HEK293 (cell line): ENCODE results near the gene NFAT5.

ENCODE experiments used
- CTCF ChIA-PET: fragments of 350-600 bp; formaldehyde crosslinking; extraction: SDS; loops from one replicate; lab custom pipeline; 2021; ENCODE audit warnings: antibody characterized with exemption; lab: Yijun Ruan, JAX
- POLR2A ChIA-PET: fragments of 300-600 bp; formaldehyde crosslinking; extraction: SDS; loops from one replicate; lab custom pipeline; 2020; ENCODE audit warnings: antibody characterized with exemption, inconsistent platforms; lab: Yijun Ruan, JAX
- H3K27ac ChIP-seq: fragments of 200-500 bp; sonication (Bioruptor generic); 2 replicates; pipeline ENCODE4 v1.5.1; 2014; ENCODE audit warnings: low read depth, low read length, control low read depth, inconsistent platforms; ENCODE audit errors: extremely low read depth
- H3K36me3 ChIP-seq, 2 experiments: fragments of 200-500 bp in 1 of 2; sonication (Bioruptor generic) in 1 of 2; 1 replicate in 1 of 2; 2 replicates in 1 of 2; pipeline ENCODE4 v1.5.1; 2014 to 2017; ENCODE audit warnings: inconsistent platforms in 2 of 2, low read length in 2 of 2; ENCODE audit not compliant: control insufficient read depth in 2 of 2, insufficient read depth in 1 of 2
- H3K4me1 ChIP-seq: fragments of 200-500 bp; sonication (Bioruptor generic); 2 replicates; pipeline ENCODE4 v1.5.1; 2014; ENCODE audit warnings: mild to moderate bottlenecking, low read length, inconsistent platforms; ENCODE audit not compliant: control insufficient read depth, insufficient read depth
- H3K4me3 ChIP-seq: 2 replicates; pipeline ENCODE4 v1.5.1; 2011; ENCODE audit warnings: low read depth, mild to moderate bottlenecking, control low read depth, low read length, moderate library complexity
- H3K9me3 ChIP-seq: fragments of 200-500 bp; sonication (Bioruptor generic); 2 replicates; pipeline ENCODE4 v1.5.1; 2014; ENCODE audit warnings: low read depth, low read length, inconsistent platforms; ENCODE audit not compliant: control insufficient read depth, insufficient read depth
- BCL11A ChIP-seq: fragments of 450-650 bp; formaldehyde crosslinking; IDR thresholded peaks from 2 replicates; pipeline ENCODE4 v1.5.1; 2016; ENCODE audit warnings: low read depth, missing biosample characterization, missing genetic modification characterization
- GFI1B ChIP-seq: fragments of 450-650 bp; formaldehyde crosslinking; IDR thresholded peaks from 2 replicates; pipeline ENCODE4 v1.5.1; 2016; ENCODE audit warnings: missing biosample characterization, missing genetic modification characterization
- HOXC10 ChIP-seq: sonication (generic); formaldehyde crosslinking; IDR thresholded peaks from 2 replicates; pipeline ENCODE4 v1.8.1; 2023; ENCODE audit warnings: mild to moderate bottlenecking, missing genetic modification reagents
- HOXD13 ChIP-seq: sonication (generic); formaldehyde crosslinking; IDR thresholded peaks from 2 replicates; pipeline ENCODE4 v1.8.0; 2022; ENCODE audit warnings: missing genetic modification reagents, borderline replicate concordance
- OSR2 ChIP-seq: fragments of 450-650 bp; formaldehyde crosslinking; IDR thresholded peaks from 2 replicates; pipeline ENCODE4 v1.5.1; 2016; ENCODE audit warnings: missing biosample characterization, missing genetic modification characterization
- SETDB1 ChIP-seq: IDR thresholded peaks from one replicate; pipeline ENCODE4 v1.6.1; 2017; ENCODE audit warnings: mild to moderate bottlenecking, low read length, moderate library complexity, mixed read lengths; ENCODE audit not compliant: insufficient read length
- TCF7L2 ChIP-seq: IDR thresholded peaks from 2 replicates; pipeline ENCODE4 v1.6.1; 2011; ENCODE audit warnings: low read depth, mild to moderate bottlenecking, inconsistent platforms, low read length, moderate library complexity, borderline replicate concordance
- ZNF114 ChIP-seq: fragments of 450-650 bp; formaldehyde crosslinking; IDR thresholded peaks from 2 replicates; pipeline ENCODE4 v1.5.0; 2017; ENCODE audit warnings: missing biosample characterization, missing genetic modification characterization
- ZNF157 ChIP-seq: fragments of 450-650 bp; formaldehyde crosslinking; IDR thresholded peaks from 2 replicates; pipeline ENCODE4 v1.5.1; 2016; ENCODE audit warnings: missing biosample characterization, missing genetic modification characterization
- ZNF184 ChIP-seq: fragments of 450-650 bp; IDR thresholded peaks from 2 replicates; pipeline ENCODE4 v1.5.1; 2018; ENCODE audit warnings: missing biosample characterization, mild to moderate bottlenecking, missing genetic modification characterization
- ZNF223 ChIP-seq: fragments of 450-650 bp; formaldehyde crosslinking; IDR thresholded peaks from 2 replicates; pipeline ENCODE4 v1.5.1; 2016; ENCODE audit warnings: missing biosample characterization, missing genetic modification characterization
- ZNF239 ChIP-seq: fragments of 450-650 bp; formaldehyde crosslinking; IDR thresholded peaks from 2 replicates; pipeline ENCODE4 v1.5.1; 2016; ENCODE audit warnings: missing biosample characterization, missing genetic modification characterization
- ZNF324 ChIP-seq: fragments of 450-650 bp; formaldehyde crosslinking; IDR thresholded peaks from 2 replicates; pipeline ENCODE4 v1.5.1; 2016; ENCODE audit warnings: missing biosample characterization, missing genetic modification characterization
- ZNF335 ChIP-seq: fragments of 450-650 bp; formaldehyde crosslinking; conservative IDR thresholded peaks from 2 replicates; pipeline ENCODE4 v1.5.1; 2016; ENCODE audit warnings: missing biosample characterization, missing genetic modification characterization
- ZNF354C ChIP-seq: fragments of 450-650 bp; formaldehyde crosslinking; IDR thresholded peaks from 2 replicates; pipeline ENCODE4 v1.5.1; 2016; ENCODE audit warnings: missing biosample characterization, missing genetic modification characterization, low read depth, borderline replicate concordance
- ZNF513 ChIP-seq: fragments of 450-650 bp; IDR thresholded peaks from 2 replicates; pipeline ENCODE4 v1.5.1; 2018; ENCODE audit warnings: missing biosample characterization, missing genetic modification characterization
- ZNF768 ChIP-seq: fragments of 450-650 bp; formaldehyde crosslinking; IDR thresholded peaks from 2 replicates; pipeline ENCODE4 v1.5.1; 2018; ENCODE audit warnings: missing biosample characterization, mild to moderate bottlenecking, missing genetic modification characterization
- ZNF776 ChIP-seq: fragments of 450-650 bp; formaldehyde crosslinking; IDR thresholded peaks from 2 replicates; pipeline ENCODE4 v1.5.0; 2017; ENCODE audit warnings: missing biosample characterization, missing genetic modification characterization, borderline replicate concordance
- TF ChIP-seq, protein P1 (sequence below): fragments of 450-650 bp; formaldehyde crosslinking; IDR thresholded peaks from 2 replicates; pipeline ENCODE4 v1.5.1; 2017; ENCODE audit warnings: missing biosample characterization, missing genetic modification characterization
- TF ChIP-seq, protein P2 (sequence below): fragments of 450-650 bp; formaldehyde crosslinking; IDR thresholded peaks from 2 replicates; pipeline ENCODE4 v1.5.1; 2016; ENCODE audit warnings: missing biosample characterization, missing genetic modification characterization
- TF ChIP-seq, protein P3 (sequence below): fragments of 450-650 bp; formaldehyde crosslinking; IDR thresholded peaks from 2 replicates; pipeline ENCODE4 v1.5.1; 2016; ENCODE audit warnings: missing biosample characterization, missing genetic modification characterization
- TF ChIP-seq, protein P4 (sequence below): fragments of 450-650 bp; formaldehyde crosslinking; IDR thresholded peaks from 2 replicates; pipeline ENCODE4 v1.5.1; 2016; ENCODE audit warnings: missing biosample characterization, missing genetic modification characterization, borderline replicate concordance
- TF ChIP-seq, protein P5 (sequence below): fragments of 450-650 bp; formaldehyde crosslinking; conservative IDR thresholded peaks from 2 replicates; pipeline ENCODE4 v1.5.1; 2016; ENCODE audit warnings: low read depth, missing biosample characterization, missing genetic modification characterization

NFAT5 gene

GRCh38 chr16:69693916-69694315 lies 128.2 kb downstream of the NFAT5 start:
- no peak overlapping the region for H3K4me3 ChIP-seq
- H3K27ac ChIP-seq: no peak overlapping the region
- H3K9me3 ChIP-seq: no peaks in the 10 kb centered on the region
- CTCF ChIA-PET: no interaction called here
- peaks cover 31 to 73% of the 10 kb centered on the region in 2 experiments for H3K36me3 ChIP-seq
- no peaks in the 10 kb centered on the region for H3K4me1 ChIP-seq
- TF ChIP-seq GFI1B (tag by site-specific recombination) (no peak), ZNF114 (tag by site-specific recombination) (no peak), ZNF324 (tag by site-specific recombination) (no peak), ZNF239 (tag by site-specific recombination) (no peak), SETDB1 (no peak), HOXC10 (CRISPR knock-in tag) (no peak), ZNF354C (tag by site-specific recombination) (no peak), ZNF513 (tag by site-specific recombination) (no peak), OSR2 (tag by site-specific recombination) (no peak), ZNF157 (tag by site-specific recombination) (no peak), HOXD13 (CRISPR knock-in tag) (no peak), ZNF768 (no peak)
- TF ChIP-seq, protein P1, sequence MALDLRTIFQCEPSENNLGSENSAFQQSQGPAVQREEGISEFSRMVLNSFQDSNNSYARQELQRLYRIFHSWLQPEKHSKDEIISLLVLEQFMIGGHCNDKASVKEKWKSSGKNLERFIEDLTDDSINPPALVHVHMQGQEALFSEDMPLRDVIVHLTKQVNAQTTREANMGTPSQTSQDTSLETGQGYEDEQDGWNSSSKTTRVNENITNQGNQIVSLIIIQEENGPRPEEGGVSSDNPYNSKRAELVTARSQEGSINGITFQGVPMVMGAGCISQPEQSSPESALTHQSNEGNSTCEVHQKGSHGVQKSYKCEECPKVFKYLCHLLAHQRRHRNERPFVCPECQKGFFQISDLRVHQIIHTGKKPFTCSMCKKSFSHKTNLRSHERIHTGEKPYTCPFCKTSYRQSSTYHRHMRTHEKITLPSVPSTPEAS: no peak
- TF ChIP-seq, protein P2, sequence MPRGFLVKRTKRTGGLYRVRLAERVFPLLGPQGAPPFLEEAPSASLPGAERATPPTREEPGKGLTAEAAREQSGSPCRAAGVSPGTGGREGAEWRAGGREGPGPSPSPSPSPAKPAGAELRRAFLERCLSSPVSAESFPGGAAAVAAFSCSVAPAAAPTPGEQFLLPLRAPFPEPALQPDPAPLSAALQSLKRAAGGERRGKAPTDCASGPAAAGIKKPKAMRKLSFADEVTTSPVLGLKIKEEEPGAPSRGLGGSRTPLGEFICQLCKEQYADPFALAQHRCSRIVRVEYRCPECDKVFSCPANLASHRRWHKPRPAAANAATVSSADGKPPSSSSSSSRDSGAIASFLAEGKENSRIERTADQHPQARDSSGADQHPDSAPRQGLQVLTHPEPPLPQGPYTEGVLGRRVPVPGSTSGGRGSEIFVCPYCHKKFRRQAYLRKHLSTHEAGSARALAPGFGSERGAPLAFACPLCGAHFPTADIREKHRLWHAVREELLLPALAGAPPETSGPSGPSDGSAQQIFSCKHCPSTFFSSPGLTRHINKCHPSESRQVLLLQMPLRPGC (tag by site-specific recombination): no peak
- TF ChIP-seq, protein P3, sequence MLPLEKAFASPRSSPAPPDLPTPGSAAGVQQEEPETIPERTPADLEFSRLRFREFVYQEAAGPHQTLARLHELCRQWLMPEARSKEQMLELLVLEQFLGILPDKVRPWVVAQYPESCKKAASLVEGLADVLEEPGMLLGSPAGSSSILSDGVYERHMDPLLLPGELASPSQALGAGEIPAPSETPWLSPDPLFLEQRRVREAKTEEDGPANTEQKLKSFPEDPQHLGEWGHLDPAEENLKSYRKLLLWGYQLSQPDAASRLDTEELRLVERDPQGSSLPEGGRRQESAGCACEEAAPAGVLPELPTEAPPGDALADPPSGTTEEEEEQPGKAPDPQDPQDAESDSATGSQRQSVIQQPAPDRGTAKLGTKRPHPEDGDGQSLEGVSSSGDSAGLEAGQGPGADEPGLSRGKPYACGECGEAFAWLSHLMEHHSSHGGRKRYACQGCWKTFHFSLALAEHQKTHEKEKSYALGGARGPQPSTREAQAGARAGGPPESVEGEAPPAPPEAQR: no peak
- TF ChIP-seq, protein P4, sequence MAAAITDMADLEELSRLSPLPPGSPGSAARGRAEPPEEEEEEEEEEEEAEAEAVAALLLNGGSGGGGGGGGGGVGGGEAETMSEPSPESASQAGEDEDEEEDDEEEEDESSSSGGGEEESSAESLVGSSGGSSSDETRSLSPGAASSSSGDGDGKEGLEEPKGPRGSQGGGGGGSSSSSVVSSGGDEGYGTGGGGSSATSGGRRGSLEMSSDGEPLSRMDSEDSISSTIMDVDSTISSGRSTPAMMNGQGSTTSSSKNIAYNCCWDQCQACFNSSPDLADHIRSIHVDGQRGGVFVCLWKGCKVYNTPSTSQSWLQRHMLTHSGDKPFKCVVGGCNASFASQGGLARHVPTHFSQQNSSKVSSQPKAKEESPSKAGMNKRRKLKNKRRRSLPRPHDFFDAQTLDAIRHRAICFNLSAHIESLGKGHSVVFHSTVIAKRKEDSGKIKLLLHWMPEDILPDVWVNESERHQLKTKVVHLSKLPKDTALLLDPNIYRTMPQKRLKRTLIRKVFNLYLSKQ (tag by site-specific recombination): no peak
- TF ChIP-seq, all 188 proteins: peak for 0
- POLR2A ChIA-PET: no interaction called here

DNA sequence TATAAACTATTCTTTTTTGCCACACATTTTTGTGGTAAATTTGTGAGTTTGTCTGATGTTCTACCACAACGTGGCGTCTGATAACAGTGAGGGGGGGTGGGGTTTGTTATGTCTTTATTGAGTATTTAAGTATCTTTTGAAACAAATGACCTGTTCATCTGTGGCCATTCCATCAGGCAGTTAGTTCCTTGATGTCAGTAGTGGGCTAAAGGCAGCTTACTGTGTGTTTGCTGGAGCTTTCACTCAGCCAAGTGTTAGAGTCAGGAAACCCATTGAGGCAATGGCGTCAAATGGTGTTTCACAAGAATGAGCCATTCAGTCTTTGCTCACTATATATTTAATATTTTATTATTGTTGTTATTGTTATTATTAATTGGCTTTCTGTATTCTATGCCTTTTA lies 132.6 kb downstream of the NFAT5 start:
- POLR2A ChIA-PET: interaction anchor here (0.6 kb wide), 1 partner anchor 208 kb away, joined by 3 read pairs; no protein-coding TSS in a partner anchor
- H3K4me1 ChIP-seq: no peaks in the 10 kb centered on the region
- H3K4me3 ChIP-seq: no peak overlapping the region
- peaks cover 19 to 49% of the 10 kb centered on the region in 2 experiments for H3K36me3 ChIP-seq
- TF ChIP-seq ZNF335 (tag by site-specific recombination) (no peak), TCF7L2 (no peak), BCL11A (tag by site-specific recombination) (no peak), ZNF776 (tag by site-specific recombination) (no peak), ZNF223 (no peak), ZNF184 (tag by site-specific recombination) (no peak)
- TF ChIP-seq, protein P5, sequence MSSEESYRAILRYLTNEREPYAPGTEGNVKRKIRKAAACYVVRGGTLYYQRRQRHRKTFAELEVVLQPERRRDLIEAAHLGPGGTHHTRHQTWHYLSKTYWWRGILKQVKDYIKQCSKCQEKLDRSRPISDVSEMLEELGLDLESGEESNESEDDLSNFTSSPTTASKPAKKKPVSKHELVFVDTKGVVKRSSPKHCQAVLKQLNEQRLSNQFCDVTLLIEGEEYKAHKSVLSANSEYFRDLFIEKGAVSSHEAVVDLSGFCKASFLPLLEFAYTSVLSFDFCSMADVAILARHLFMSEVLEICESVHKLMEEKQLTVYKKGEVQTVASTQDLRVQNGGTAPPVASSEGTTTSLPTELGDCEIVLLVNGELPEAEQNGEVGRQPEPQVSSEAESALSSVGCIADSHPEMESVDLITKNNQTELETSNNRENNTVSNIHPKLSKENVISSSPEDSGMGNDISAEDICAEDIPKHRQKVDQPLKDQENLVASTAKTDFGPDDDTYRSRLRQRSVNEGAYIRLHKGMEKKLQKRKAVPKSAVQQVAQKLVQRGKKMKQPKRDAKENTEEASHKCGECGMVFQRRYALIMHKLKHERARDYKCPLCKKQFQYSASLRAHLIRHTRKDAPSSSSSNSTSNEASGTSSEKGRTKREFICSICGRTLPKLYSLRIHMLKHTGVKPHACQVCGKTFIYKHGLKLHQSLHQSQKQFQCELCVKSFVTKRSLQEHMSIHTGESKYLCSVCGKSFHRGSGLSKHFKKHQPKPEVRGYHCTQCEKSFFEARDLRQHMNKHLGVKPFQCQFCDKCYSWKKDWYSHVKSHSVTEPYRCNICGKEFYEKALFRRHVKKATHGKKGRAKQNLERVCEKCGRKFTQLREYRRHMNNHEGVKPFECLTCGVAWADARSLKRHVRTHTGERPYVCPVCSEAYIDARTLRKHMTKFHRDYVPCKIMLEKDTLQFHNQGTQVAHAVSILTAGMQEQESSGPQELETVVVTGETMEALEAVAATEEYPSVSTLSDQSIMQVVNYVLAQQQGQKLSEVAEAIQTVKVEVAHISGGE (tag by site-specific recombination): no peak
- H3K9me3 ChIP-seq: no peaks in the 10 kb centered on the region
- H3K27ac ChIP-seq: no peak overlapping the region
- CTCF ChIA-PET: interaction anchor here (0.7 to 1.5 kb wide), 2 partner anchors 11 to 45 kb away, joined by 5 read pairs; no protein-coding TSS in a partner anchor
